GM21717 (cell line): ENCODE data around the gene FOXP1.

Experiments used
- ATAC-seq: cut with Tn5 transposase; IDR thresholded peaks from one replicate; pipeline ENCODE4 v1.9.1; 2021; ENCODE audit warnings: mild to moderate bottlenecking, moderate library complexity; ENCODE audit not compliant: unreplicated experiment

FOXP1 gene

DNA sequence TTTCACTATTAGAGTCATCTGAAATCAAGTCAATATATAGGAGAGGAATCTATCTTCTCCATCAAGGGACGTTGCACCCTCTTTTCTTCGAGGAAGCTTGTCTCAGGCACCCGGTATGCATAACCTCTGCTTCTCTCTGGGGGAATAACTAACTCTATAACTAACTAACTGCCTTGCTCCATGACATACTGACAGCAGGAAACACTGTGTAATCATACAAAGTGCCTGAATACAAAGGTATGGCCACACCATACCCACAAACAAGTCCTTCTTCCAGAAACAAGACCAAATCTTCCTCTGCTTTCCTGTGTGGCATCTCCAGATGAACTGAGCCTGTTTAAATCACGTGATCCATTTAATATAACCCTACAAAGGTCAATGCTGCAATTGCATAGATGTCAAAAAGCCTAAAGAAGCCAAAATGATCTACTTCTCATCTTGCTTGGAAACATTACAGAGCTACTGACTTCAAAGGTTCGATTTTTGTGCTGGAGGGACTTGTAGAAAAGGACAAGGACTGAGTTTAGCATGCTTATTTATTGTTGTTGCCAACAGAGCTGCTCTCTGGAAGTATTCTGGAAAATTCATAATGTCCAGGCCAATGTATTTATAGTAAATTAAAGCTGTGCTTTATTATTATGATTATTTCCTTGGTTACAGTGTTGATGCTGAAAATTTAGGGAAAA, 380.5 kb downstream of the FOXP1 start:
- ATAC-seq: no peak

- ATAC-seq: no peak
Measured at GRCh38 chr3:71201939-71202338, 381.6 kb downstream of the FOXP1 start.

- no peak for ATAC-seq
Measured at GRCh38 chr3:71197841-71198565, 385.5 kb downstream of the FOXP1 start.

DNA sequence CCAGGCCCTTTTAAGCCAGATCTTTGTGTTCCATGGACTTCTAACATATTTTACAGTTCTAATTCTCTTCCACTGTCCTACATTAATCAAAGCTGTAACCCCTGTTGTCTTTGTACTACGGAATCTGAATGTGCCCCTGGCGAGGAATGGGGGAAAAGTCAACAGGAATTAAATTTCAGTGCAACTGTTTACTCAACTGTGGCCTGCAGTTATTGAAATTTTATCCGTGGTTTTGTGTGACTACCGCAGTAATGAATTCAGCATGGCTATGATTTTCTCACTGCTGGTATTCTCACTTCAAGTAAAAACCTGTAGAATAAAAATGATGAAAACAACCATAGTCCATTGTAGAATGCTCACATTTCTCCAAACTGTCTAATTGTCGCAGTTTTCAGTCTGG, 388.0 kb downstream of the FOXP1 start:
- no peak for ATAC-seq

DNA sequence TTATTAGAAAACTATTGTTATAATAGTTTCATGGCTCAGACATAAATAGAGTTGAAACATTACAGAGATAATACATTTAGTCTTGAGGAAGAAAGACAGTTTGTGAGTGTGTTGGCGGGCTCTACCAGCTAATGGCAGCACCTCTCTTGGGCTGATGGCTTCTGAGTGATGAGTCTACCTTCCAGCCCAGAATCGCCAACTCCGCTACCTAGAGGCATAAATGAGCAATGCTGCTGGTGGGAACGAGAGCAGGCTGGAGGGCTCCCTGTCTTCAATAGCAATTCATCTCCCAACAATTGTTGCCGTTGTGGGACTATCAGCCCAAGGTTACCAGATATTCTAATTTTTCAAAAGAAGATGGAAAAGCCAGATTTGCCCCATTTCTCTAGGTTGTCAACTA, 388.7 kb downstream of the FOXP1 start:
- ATAC-seq: no peak

- no peak for ATAC-seq
Measured at GRCh38 chr3:71191031-71191482, 392.5 kb downstream of the FOXP1 start.

- ATAC-seq: no peak
Measured at GRCh38 chr3:71189480-71189879, 394.0 kb downstream of the FOXP1 start.

DNA sequence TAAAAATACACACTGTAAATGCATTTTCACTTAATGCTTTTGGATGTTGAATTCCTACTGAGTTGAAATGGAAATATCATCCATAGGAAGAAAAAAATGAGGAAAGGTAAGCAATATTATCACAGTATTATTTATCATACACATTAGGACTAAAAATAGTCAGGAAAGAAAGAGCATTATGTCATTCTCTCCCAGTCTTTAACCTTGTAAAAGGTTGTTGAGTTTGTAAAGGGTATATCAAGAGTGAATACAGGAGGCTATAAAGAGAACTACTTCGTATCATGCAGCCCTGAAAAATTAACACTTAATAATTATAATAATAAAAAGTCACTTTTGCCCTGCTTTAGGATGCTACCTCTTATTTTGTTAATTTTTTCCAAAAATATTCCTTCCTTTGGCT, 395.8 kb downstream of the FOXP1 start:
- no peak for ATAC-seq

DNA sequence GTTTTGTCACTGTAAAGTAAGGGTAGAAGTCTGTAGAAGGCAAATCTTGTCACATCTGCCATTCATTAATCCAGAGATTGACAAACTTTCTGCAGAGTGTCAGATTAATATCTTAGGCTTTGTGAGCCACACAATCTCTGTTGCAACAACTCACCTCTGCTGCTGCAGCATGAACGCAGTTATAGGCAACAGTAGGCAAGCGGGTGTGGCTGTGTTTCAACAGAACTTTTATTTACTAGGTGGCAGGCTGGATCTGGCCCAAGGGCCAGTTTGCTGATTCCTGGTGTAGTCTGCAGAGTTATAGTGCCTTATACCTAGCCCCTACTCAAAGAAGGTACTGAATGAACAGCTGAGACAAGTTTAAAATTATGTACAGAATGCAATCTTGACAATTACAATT, 396.7 kb downstream of the FOXP1 start:
- ATAC-seq: no peak

GRCh38 chr3:71185733-71186455, 397.6 kb downstream of the FOXP1 start:
- ATAC-seq: no peak

GRCh38 chr3:71184252-71184651, 399.3 kb downstream of the FOXP1 start:
- no peak for ATAC-seq

DNA sequence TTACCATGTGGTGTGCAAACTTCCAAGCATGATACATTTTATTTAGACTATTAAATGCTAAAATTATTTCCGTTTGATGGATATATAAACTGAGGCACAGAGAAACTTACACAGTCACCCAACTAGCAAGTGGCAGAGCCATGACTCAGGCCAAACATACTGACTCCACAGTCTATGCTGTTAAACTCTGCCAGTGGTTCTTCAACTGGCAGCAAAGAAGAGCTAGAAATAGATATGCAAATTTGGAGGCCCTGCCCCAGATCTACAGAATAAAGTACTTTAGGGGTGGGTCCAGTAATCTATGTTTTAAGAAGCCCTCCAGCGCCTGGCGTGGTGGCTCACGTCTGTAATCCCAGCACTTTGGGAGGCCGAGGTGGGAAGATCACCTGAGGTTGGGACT, 400.0 kb downstream of the FOXP1 start:
- ATAC-seq: no peak

- no peak for ATAC-seq
Measured at GRCh38 chr3:71180524-71180923, 403.0 kb downstream of the FOXP1 start.

DNA sequence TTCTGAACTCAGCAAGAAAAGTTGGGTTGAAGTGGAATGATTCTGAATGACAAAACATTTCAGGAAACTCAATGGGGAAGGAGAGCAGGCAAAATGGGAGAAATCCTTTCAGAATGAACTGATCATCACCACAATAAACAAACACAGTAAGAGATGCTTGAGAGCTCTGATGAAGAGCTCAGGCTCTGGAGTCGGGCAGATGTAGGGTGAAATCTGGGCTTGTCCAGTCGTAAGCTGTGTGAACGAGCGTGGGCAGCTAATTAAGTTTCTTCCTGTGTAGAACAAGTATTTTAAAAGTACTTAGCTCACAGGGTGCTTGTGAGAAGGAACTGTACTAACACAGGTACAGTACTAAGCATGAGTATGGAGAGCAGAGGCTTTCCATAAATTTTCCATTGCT, 406.2 kb downstream of the FOXP1 start:
- ATAC-seq: no peak

DNA sequence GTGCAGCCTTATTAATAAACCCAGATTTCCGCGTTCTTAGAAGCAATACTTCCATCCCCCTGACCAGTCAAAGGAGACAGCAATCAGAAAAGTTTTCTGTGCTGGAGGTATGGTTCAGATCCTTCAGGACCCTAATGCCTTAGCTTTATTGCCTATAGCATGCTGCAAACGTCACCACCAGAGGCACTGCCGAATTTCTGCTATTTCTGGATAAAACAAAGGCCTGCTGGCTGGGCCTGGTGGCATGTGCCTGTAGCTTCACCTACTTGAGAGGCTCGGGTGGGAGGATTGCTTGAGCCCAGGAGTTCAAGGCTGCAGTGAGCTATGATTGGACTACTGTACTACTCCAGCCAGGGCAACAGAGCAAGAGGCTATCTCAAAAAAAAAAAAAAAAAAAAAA, 407.2 kb downstream of the FOXP1 start:
- ATAC-seq: no peak

DNA sequence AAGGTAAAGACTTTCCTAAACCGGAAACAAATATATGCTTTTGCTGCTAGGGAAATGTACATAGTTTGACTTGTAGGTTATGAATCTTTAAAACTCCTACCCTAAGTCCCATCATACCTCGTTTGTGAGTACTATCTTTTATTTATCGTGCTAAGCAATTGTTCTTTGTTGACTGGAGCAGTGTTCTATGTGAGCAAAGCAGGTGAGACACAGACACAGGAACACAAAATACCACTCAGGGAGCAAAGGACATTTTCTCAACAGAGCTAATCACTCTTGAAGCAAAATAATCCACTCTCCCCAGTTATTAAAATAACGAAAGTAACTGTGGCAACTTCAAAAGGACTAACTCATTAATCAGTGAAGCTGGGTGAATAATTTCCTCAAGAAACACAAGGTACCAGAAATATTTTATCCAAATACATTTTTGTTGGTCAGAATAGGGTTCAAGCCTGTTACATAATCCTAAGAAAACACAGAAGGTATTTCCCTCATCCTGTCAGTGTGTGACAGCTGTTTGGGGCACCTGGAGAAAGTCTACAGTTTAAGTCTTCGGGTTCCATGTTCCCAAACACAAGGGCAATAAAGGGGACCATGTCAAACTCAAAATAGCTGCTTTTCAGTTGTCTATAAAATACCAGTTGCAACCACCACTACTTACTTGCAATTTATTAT, 407.7 kb downstream of the FOXP1 start:
- ATAC-seq: no peak

DNA sequence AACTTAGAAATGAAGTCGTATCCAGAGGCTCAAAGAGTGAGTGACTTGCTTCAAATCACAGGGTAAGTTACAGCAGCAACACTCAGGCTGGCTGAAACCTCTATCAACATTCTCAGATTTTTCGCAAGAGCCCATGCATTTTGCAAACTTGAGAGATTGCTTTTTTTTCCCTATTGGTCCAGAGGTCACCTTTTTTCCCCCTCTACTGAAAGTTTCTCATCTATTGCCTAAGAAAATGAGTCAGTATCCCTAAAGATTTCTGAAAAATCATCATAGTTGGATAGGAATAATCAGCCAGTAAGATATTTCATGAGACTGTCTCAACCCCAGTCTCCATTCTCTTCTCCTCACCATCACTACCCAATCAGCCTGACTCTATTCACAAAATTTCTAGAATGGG, 410.6 kb downstream of the FOXP1 start:
- ATAC-seq: no peak

DNA sequence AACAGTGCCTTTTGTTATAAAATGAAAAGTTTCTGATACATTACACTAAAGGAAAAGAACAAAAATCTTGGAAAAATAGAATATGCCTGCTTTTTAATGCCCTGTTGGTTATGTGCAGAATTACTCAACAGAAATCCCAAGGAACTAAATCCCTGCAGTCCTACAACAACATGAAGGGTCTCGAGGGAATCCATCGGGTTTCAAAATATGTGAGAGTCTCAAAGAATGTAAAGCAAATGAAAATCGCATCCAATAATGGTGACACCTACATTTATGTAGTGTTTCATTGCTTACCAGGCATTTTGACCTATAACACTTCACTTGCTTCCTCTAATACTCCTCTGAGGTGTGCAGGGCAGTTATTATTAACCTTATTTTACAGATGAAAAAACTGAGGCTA, 411.3 kb downstream of the FOXP1 start:
- no peak for ATAC-seq

- ATAC-seq: no peak
Measured at GRCh38 chr3:71171247-71171646, 412.3 kb downstream of the FOXP1 start.

DNA sequence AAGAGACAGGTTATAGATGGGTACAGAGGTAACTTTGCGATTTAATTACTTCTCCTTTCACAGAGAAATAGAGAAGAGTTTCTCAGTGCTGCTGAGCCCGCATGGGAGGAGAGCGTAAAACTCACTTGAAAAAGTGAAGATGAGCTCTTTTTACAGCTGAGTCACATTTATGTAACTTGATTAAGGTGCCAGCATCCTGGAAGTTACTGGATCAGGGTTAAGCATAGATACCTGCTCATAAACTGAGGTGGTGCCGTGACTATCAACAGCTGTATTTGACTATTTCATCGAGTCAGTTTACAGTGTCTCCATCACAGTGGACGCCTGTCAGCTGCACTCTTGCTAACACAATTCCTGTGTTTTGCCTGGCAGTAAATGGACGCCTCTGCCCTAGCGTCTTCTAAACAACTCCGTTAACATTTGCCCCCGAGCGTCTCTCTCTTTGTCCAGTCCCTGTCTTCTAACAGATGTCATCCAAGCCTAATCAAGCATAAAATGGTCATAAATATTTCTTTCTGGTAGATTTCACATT, 414.6 kb downstream of the FOXP1 start:
- ATAC-seq: no peak

- no peak for ATAC-seq
Measured at GRCh38 chr3:71168121-71168721, 415.3 kb downstream of the FOXP1 start.
